GM12878 (cell line): Measurements from ENCODE around the gene SLC20A1. TPM values are rescaled to one million over a fixed set of nuclear protein-coding genes. Genes with fewer than 3 reads are reported as not detected.

ENCODE experiments used
- ATAC-seq: fragments of 200-7000 bp; cut with Tn5 transposase; 3 replicates; pipeline ENCODE4 v1.9.1; 2020; ENCODE audit warnings: mild to moderate bottlenecking, moderate library complexity
- BruUV-seq: library from RNA; stranded (reverse); fragments of 400-500 nt; replicated peaks from 2 replicates; lab custom pipeline; 2021; lab: Mats Ljungman, UMichigan
- CTCF ChIA-PET: fragments of 300-600 bp; sonication (Branson Sonifier 250); formaldehyde crosslinking; extraction: SDS; loops from one replicate; lab custom pipeline; 2021; ENCODE audit warnings: inconsistent platforms; lab: Yijun Ruan, JAX
- POLR2A ChIA-PET: fragments of 350-600 bp; formaldehyde crosslinking; extraction: SDS; loops from one replicate; lab custom pipeline; 2021; ENCODE audit warnings: inconsistent platforms; lab: Charles Lee
- RAD21 ChIA-PET: fragments of 300-600 bp; sonication (Branson Sonifier 250); formaldehyde crosslinking; loops from one replicate; lab custom pipeline; 2023; ENCODE audit warnings: antibody characterized with exemption; ENCODE audit not compliant: unreplicated experiment; lab: Charles Lee
- SMC1A ChIA-PET: fragments of 300-600 bp; sonication (Branson Sonifier 250); formaldehyde crosslinking; loops from one replicate; lab custom pipeline; 2023; ENCODE audit not compliant: unreplicated experiment, uncharacterized antibody; lab: Charles Lee
- DNase-seq: peaks from one replicate; pipeline ENCODE4 v3.0.0-alpha.2; 2011; ENCODE audit warnings: low read depth, low spot score
- FAIRE-seq: peaks from 3 replicates; lab custom pipeline; 2011; peaks lifted over from hg19 to GRCh38; lab: Jason Lieb, UNC
- H2AFZ ChIP-seq: 2 replicates; pipeline ENCODE4 v1.6.0; 2011; ENCODE audit warnings: low read depth, low read length, control low read depth; ENCODE audit not compliant: control insufficient read depth
- H3K27ac ChIP-seq: 2 replicates; pipeline ENCODE4 v1.5.1; 2011; ENCODE audit warnings: control low read depth; ENCODE audit not compliant: control insufficient read depth, insufficient read depth
- H3K27me3 ChIP-seq, 2 experiments: replicated peaks in 1 of 2; 2 replicates each; pipeline versions ENCODE4 v1.6.0 to v1.6.1; 2011; ENCODE audit warnings: low read length in 1 of 2; ENCODE audit not compliant: control insufficient read depth in 2 of 2, insufficient read depth in 2 of 2
- H3K36me3 ChIP-seq, 2 experiments: 2 replicates each; pipeline ENCODE4 v1.5.1; 2011; ENCODE audit warnings: low read length in 1 of 2; ENCODE audit not compliant: control insufficient read depth in 2 of 2, insufficient read depth in 2 of 2
- H3K4me1 ChIP-seq: 2 replicates; pipeline ENCODE4 v1.6.1; 2011; ENCODE audit warnings: mild to moderate bottlenecking, low read length, moderate library complexity, mixed read lengths; ENCODE audit not compliant: control insufficient read depth, insufficient read depth
- H3K4me2 ChIP-seq: 2 replicates; pipeline ENCODE4 v1.6.0; 2011; ENCODE audit warnings: control low read depth; ENCODE audit not compliant: control insufficient read depth, insufficient read depth
- H3K4me3 ChIP-seq: fragments of 200-600 bp; sonication (generic); 2 replicates; pipeline ENCODE4 v1.5.1; 2016
- H3K79me2 ChIP-seq: 2 replicates; pipeline ENCODE4 v1.6.0; 2011; ENCODE audit warnings: low read length; ENCODE audit not compliant: control insufficient read depth, insufficient read depth
- H3K9ac ChIP-seq: 2 replicates; pipeline ENCODE4 v1.8.0; 2011; ENCODE audit warnings: low read length, control low read depth, mixed read lengths; ENCODE audit not compliant: control insufficient read depth, insufficient read depth
- H3K9me3 ChIP-seq: replicated peaks from 3 replicates; pipeline ENCODE4 v1.5.1; 2011; ENCODE audit warnings: mild to moderate bottlenecking, low read length; ENCODE audit not compliant: control insufficient read depth, insufficient read depth
- H4K20me1 ChIP-seq: 2 replicates; pipeline ENCODE4 v1.6.0; 2011; ENCODE audit not compliant: control insufficient read depth, insufficient read depth
- BCLAF1 ChIP-seq: fragments of 450-650 bp; IDR thresholded peaks from 2 replicates; pipeline ENCODE4 v1.6.1; 2017; ENCODE audit warnings: antibody characterized with exemption, mild to moderate bottlenecking, moderate library complexity
- CREB1 ChIP-seq: IDR thresholded peaks from 2 replicates; pipeline ENCODE4 v1.6.1; 2012; ENCODE audit warnings: low read depth, mild to moderate bottlenecking, inconsistent platforms
- E2F8 ChIP-seq: fragments of 450-650 bp; IDR thresholded peaks from 2 replicates; pipeline ENCODE4 v1.6.1; 2018; ENCODE audit warnings: mild to moderate bottlenecking, low read depth, moderate library complexity; ENCODE audit not compliant: partially characterized antibody
- FOXK2 ChIP-seq: fragments of 450-650 bp; IDR thresholded peaks from 2 replicates; pipeline ENCODE4 v1.6.1; 2017; ENCODE audit warnings: mild to moderate bottlenecking, moderate library complexity
- MTA2 ChIP-seq: fragments of 450-650 bp; IDR thresholded peaks from 2 replicates; pipeline ENCODE4 v1.6.1; 2016; ENCODE audit warnings: low read depth, mild to moderate bottlenecking, moderate library complexity
- NFYA ChIP-seq: IDR thresholded peaks from 2 replicates; pipeline ENCODE4 v1.6.1; 2011; ENCODE audit warnings: low read depth, mild to moderate bottlenecking, low read length, improper control_type of control experiment, borderline replicate concordance
- PAX8 ChIP-seq: fragments of 450-650 bp; IDR thresholded peaks from 2 replicates; pipeline ENCODE4 v1.6.1; 2017; ENCODE audit warnings: mild to moderate bottlenecking, moderate library complexity
- RFX5 ChIP-seq: IDR thresholded peaks from 2 replicates; pipeline ENCODE4 v1.6.1; 2011; ENCODE audit warnings: low read depth, low read length, improper control_type of control experiment
- SP1 ChIP-seq: IDR thresholded peaks from one replicate; pipeline ENCODE4 v1.6.1; 2011; ENCODE audit warnings: low read depth, low read length
- ZNF384 ChIP-seq: IDR thresholded peaks from 2 replicates; pipeline ENCODE4 v1.6.1; 2012; ENCODE audit warnings: low read depth, mild to moderate bottlenecking, low read length, improper control_type of control experiment, borderline replicate concordance
- ZNF622 ChIP-seq: fragments of 450-650 bp; IDR thresholded peaks from 2 replicates; pipeline ENCODE4 v1.6.1; 2017; ENCODE audit warnings: mild to moderate bottlenecking, inconsistent platforms
- WGBS: methylation state at CpG from one replicate; pipeline ENCODE4 v1.1.6; 2016; ENCODE audit warnings: low lambda C conversion rate; ENCODE audit not compliant: insufficient replicate concordance, insufficient coverage; ENCODE audit errors: missing lambda C conversion rate; 5-methylcytosine and 5-hydroxymethylcytosine counted together
- in situ Hi-C: fragments of 300-500 bp; cut with MboI; formaldehyde crosslinking; loops from 9 replicates; pipeline ENCODE4 v1.14.3; 2018; ENCODE audit warnings: mixed read lengths
- intact Hi-C: fragments of 100-400 bp; cut with micrococcal nuclease; formaldehyde crosslinking; loops from one replicate; pipeline ENCODE4 v1.14.2; 2022; ENCODE audit not compliant: unreplicated experiment
- polyA plus RNA-seq, 11 experiments: library from polyadenylated mRNA; depleted of rRNA in 4 of 11; unstranded in 6 of 11; stranded (reverse) in 5 of 11; fragments of >200 nt; fragmentation: Nextera tagmentation in 4 of 11; fragmentation: Illumina TruSeq in 1 of 11; extraction: Ambion mirVana in 4 of 11; extraction: Trizol in 1 of 11; gene quantifications; 1 replicate in 1 of 11; 2 replicates in 10 of 11; pipeline versions ENCODE4 v1.2.1 to v1.2.3, GENCODE V29; 2011 to 2016; ENCODE audit warnings: inconsistent platforms in 2 of 11, missing spikeins in 2 of 11, low read depth in 1 of 11
- total RNA-seq, 4 experiments: library from RNA; depleted of rRNA in 3 of 4; stranded (reverse); fragments of >200 nt in 3 of 4; fragmentation: Illumina TruSeq in 1 of 4; extraction: Trizol in 1 of 4; gene quantifications; 2 replicates each; pipeline versions ENCODE4 v1.2.1 to v1.2.3, GENCODE V29; 2013 to 2021
- TF ChIP-seq, protein P1 (sequence below), 3 experiments: IDR thresholded peaks in 2 of 3; conservative IDR thresholded peaks in 1 of 3; 2 replicates each; pipeline ENCODE4 v1.5.1; 2011; ENCODE audit warnings: low read depth in 3 of 3, low read length in 3 of 3, mild to moderate bottlenecking in 3 of 3, control low read depth in 2 of 3, moderate library complexity in 2 of 3, inconsistent platforms in 1 of 3, mixed read lengths in 1 of 3; ENCODE audit not compliant: control insufficient read depth in 2 of 3, insufficient read depth in 1 of 3; ENCODE audit errors: extremely low read depth in 1 of 3

SLC20A1 gene
- total and polyA plus RNA-seq, 10 of the 15 experiments (the other 5 are each of a cell fraction or from before 2014, with no cell fraction given), result 21.2 to 59.1 (median 43.2) TPM

GRCh38 chr2:112606547-112606946, 39.2 kb upstream of the SLC20A1 start:
- FAIRE-seq, result no peak
- no peaks in the 10 kb centered on the region for H3K79me2 ChIP-seq
- TF ChIP-seq RFX5 (no peak), FOXK2 (no peak), BCLAF1 (no peak), ZNF622 (no peak), ZNF384 (no peak), PAX8 (no peak), E2F8 (no peak), CREB1 (no peak), SP1 (no peak), MTA2 (no peak), NFYA (no peak)
- TF ChIP-seq, protein P1, sequence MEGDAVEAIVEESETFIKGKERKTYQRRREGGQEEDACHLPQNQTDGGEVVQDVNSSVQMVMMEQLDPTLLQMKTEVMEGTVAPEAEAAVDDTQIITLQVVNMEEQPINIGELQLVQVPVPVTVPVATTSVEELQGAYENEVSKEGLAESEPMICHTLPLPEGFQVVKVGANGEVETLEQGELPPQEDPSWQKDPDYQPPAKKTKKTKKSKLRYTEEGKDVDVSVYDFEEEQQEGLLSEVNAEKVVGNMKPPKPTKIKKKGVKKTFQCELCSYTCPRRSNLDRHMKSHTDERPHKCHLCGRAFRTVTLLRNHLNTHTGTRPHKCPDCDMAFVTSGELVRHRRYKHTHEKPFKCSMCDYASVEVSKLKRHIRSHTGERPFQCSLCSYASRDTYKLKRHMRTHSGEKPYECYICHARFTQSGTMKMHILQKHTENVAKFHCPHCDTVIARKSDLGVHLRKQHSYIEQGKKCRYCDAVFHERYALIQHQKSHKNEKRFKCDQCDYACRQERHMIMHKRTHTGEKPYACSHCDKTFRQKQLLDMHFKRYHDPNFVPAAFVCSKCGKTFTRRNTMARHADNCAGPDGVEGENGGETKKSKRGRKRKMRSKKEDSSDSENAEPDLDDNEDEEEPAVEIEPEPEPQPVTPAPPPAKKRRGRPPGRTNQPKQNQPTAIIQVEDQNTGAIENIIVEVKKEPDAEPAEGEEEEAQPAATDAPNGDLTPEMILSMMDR (IDR thresholded peaks at IDR 0.05 in 2 of 3, conservative IDR thresholded peaks at IDR 0.05 in 1 of 3; ENCODE audit: control insufficient read depth in 2 of 3, extremely low read depth in 1 of 3, insufficient read depth in 1 of 3, low read depth in 3 of 3, low read length in 3 of 3), result no peak
- no peak overlapping the region for H3K4me3 ChIP-seq
- H3K36me3 ChIP-seq, result no peaks in the 10 kb centered on the region
- WGBS, result 35% methylated on average over 4 of the region's 4 CpGs
- intact Hi-C loops, result no loop called here
- peak; percentile 20; the same call in 1 of the 3 replicates for ATAC-seq
- no peaks in the 10 kb centered on the region for H4K20me1 ChIP-seq
- H3K4me1 ChIP-seq, result no peaks in the 10 kb centered on the region
- in situ Hi-C loops, result no loop called here
- no peak overlapping the region for H2AFZ ChIP-seq
- RAD21 ChIA-PET, result interaction anchor here (0.7 to 0.8 kb wide), 2 partner anchors 120 to 336 kb away, joined by 3 to 4 read pairs; no protein-coding TSS in a partner anchor
- H3K4me2 ChIP-seq, result no peak overlapping the region
- H3K9ac ChIP-seq, result no peak overlapping the region
- SMC1A ChIA-PET, result interaction anchor here (0.5 to 8.0 kb wide), 3 partner anchors 14 to 559 kb away, joined by 3 to 122 read pairs (median 4); no protein-coding TSS in a partner anchor
- no peaks in the 10 kb centered on the region for H3K9me3 ChIP-seq
- CTCF ChIA-PET, result interaction anchor here (1.0 to 15.3 kb wide), 6 partner anchors 9 to 337 kb away, joined by 3 to 286 read pairs (median 4); no protein-coding TSS in a partner anchor
- DNase-seq, result no peak
- H3K27ac ChIP-seq, result no peak overlapping the region
- POLR2A ChIA-PET, result no interaction called here
- H3K27me3 ChIP-seq, result no peaks in the 10 kb centered on the region
- no TSS peak for BruUV-seq
